Calu3 (cell line): ENCODE data around the gene POLQ. TPM values are rescaled to one million over a fixed set of nuclear protein-coding genes. Genes with fewer than 3 reads are reported as not detected.

Source experiments
- BruUV-seq: library from RNA; stranded (reverse); fragments of 400-500 nt; replicated peaks from 2 replicates; lab custom pipeline; 2021; lab: Mats Ljungman, UMichigan
- CTCF ChIA-PET: fragments of 300-600 bp; sonication (Branson Sonifier 250); formaldehyde crosslinking; loops from one replicate; lab custom pipeline; 2022; ENCODE audit warnings: antibody characterized with exemption; lab: Charles Lee
- DNase-seq: peaks from one replicate; pipeline ENCODE4 v3.0.0; 2022
- H3K27ac Mint-ChIP-seq: one replicate; pipeline ENCODE4 v1.8.0; 2022; ENCODE audit warnings: mixed read lengths; ENCODE audit not compliant: unreplicated experiment
- H3K27me3 Mint-ChIP-seq: one replicate; pipeline ENCODE4 v1.8.0; 2022; ENCODE audit warnings: mixed read lengths; ENCODE audit not compliant: unreplicated experiment
- H3K36me3 Mint-ChIP-seq: one replicate; pipeline ENCODE4 v1.8.0; 2022; ENCODE audit warnings: mild to moderate bottlenecking, moderate library complexity, mixed read lengths; ENCODE audit not compliant: insufficient read depth, unreplicated experiment
- H3K4me1 Mint-ChIP-seq: one replicate; pipeline ENCODE4 v1.8.0; 2022; ENCODE audit warnings: mild to moderate bottlenecking, low read depth, mixed read lengths; ENCODE audit not compliant: unreplicated experiment
- H3K4me3 Mint-ChIP-seq: one replicate; pipeline ENCODE4 v1.8.0; 2022; ENCODE audit warnings: mild to moderate bottlenecking, low read depth, moderate library complexity, mixed read lengths; ENCODE audit not compliant: unreplicated experiment
- H3K9me3 Mint-ChIP-seq: one replicate; pipeline ENCODE4 v1.8.0; 2022; ENCODE audit warnings: low read depth, mixed read lengths; ENCODE audit not compliant: unreplicated experiment
- CTCF ChIP-seq: fragments of 200-600 bp; IDR thresholded peaks from one replicate; pipeline ENCODE4 v1.8.0; 2022; ENCODE audit warnings: antibody characterized with exemption; ENCODE audit not compliant: unreplicated experiment
- intact Hi-C: fragments of 100-400 bp; cut with micrococcal nuclease; formaldehyde crosslinking; loops from one replicate; pipeline ENCODE4 v1.10.0; 2022; ENCODE audit not compliant: unreplicated experiment
- total RNA-seq: library from RNA; stranded (reverse); gene quantifications from 2 replicates; pipeline ENCODE4 v1.2.3, GENCODE V29; 2022

POLQ gene
- total RNA-seq, 1 experiment from 2014 or later, result 15.5 TPM

- Mint-ChIP-seq H3K27ac (no peak overlapping the region), H3K27me3 (peaks cover 33% of the 10 kb centered on the region), H3K36me3 (no peaks in the 10 kb centered on the region), H3K4me3 (no peak overlapping the region), H3K4me1 (no peaks in the 10 kb centered on the region), H3K9me3 (no peaks in the 10 kb centered on the region)
- TF ChIP-seq CTCF, result no peak
- DNase-seq, result no peak
- BruUV-seq, result no TSS peak
- CTCF ChIA-PET, result no interaction called here
- intact Hi-C loops, result no loop called here
Observed at GRCh38 chr3:121584418-121584817, 38.6 kb upstream of the POLQ start.

- no peak overlapping the region for H3K27ac Mint-ChIP-seq
- H3K27me3 Mint-ChIP-seq, result peaks cover 33% of the 10 kb centered on the region
- H3K4me3 Mint-ChIP-seq, result no peak overlapping the region
- no TSS peak for BruUV-seq
- no peaks in the 10 kb centered on the region for H3K9me3 Mint-ChIP-seq
- no peak for DNase-seq
- no peaks in the 10 kb centered on the region for H3K36me3 Mint-ChIP-seq
- TF ChIP-seq CTCF, result no peak
- CTCF ChIA-PET, result no interaction called here
- intact Hi-C loops, result no loop called here
- H3K4me1 Mint-ChIP-seq, result no peaks in the 10 kb centered on the region
Observed at GRCh38 chr3:121581691-121582090, 35.9 kb upstream of the POLQ start.

GRCh38 chr3:121574449-121574848 is 28.7 kb upstream of the POLQ start:
- Mint-ChIP-seq H3K36me3 (no peaks in the 10 kb centered on the region), H3K4me1 (no peaks in the 10 kb centered on the region), H3K27me3 (no peaks in the 10 kb centered on the region), H3K4me3 (no peak overlapping the region), H3K9me3 (no peaks in the 10 kb centered on the region), H3K27ac (no peak overlapping the region)
- no TSS peak for BruUV-seq
- TF ChIP-seq CTCF, result no peak
- DNase-seq, result peak; percentile 66
- intact Hi-C loops, result no loop called here
- CTCF ChIA-PET, result interaction anchor here (0.6 to 1.0 kb wide), 3 partner anchors 15 to 797 kb away, joined by 3 to 6 read pairs (median 4); no protein-coding TSS in a partner anchor

- Mint-ChIP-seq H3K4me3 (no peak within 1 kb of the TSS), H3K4me1 (no peaks in the 10 kb centered on the region), H3K27ac (no peak within 1 kb of the TSS), H3K36me3 (no peaks in the 10 kb centered on the region), H3K27me3 (no peaks in the 10 kb centered on the region), H3K9me3 (no peaks in the 10 kb centered on the region)
- CTCF ChIA-PET, result no interaction called here
- DNase-seq, result no peak
- TF ChIP-seq CTCF, result no peak
- intact Hi-C loops, result no loop called here
- BruUV-seq, result no TSS peak
Observed at GRCh38 chr3:121567649-121568048, 21.9 kb upstream of the POLQ start, which contains the start of gene ARGFX. ARGFX (plus strand) TSS chr3:121567949; CDS start chr3:121570714, 2,765 bp downstream.
